ENCODE data around the gene PFKFB1.
A peak's percentile ranks its signal among the peaks of the same experiment; 100 is the strongest.

Gene PFKFB1

DNA sequence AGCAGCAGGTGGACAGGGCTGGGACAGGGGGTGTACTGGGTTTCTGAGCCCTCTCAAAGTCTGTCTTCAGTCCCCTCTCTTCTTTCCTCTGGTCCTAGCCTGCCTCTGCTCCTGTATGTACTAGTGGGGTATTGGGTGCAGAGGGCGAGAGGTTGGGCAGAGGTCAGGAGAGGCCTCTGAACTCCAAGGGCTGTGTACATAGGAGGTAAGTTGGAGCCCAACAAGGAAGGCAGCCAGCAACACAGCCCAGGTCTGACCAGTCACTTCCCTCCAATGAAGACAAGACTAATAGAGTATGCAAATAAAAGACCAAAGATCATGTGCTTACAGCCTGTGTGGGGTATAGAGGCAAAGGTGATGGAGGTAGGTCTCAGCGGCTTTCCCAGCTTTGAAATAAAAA lies at the start of gene PFKFB1:
Gene PFKFB1 (minus strand): TSS at position 90 of the 400 bp plus-strand sequence. CDS start 181 bp downstream, outside the sequence.
- DNase-seq (ENCODE audit: low spot score): no peak

DNA sequence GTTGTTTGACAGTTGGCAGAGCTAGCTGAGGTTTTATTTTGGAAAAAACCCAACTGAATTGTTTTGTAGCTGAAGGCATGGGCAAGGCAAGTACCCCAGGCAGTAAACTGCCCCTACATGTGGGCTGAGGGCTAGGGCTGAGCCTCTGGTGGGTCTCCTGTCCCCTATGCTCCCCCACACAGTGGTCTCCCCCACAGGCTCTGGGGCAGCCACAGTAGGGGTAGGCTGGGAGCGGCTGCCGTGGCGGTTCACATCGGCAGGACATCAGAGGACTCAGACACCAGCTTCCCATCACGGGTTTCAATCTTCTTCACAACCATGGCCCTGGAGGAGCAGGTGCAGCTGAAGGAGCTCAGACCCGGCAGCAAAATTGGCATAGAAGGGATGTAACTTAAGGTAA lies 47.5 kb upstream of the PFKFB1 start:
- no peak for DNase-seq (ENCODE audit: low spot score)

DNA sequence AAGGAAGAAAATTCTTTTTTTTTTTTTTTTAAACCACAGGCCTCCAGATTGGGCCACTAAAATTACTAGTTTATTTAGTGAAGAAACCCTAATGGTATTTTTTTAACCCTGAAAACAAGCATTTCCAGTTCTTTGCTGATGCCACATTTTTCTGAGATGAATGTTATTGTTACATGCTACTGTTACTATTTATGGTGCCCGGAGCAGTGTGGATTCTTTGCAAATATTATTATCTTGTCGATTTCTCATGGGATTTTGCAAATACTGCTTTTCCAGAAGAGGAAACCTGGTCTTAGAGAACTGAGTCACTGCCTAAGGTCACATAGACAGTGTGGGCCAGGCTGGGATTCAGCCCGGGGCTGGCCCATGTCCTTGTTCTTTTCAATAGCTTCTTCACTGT lies 45.5 kb upstream of the PFKFB1 start:
- no peak for DNase-seq (ENCODE audit: low spot score)

DNA sequence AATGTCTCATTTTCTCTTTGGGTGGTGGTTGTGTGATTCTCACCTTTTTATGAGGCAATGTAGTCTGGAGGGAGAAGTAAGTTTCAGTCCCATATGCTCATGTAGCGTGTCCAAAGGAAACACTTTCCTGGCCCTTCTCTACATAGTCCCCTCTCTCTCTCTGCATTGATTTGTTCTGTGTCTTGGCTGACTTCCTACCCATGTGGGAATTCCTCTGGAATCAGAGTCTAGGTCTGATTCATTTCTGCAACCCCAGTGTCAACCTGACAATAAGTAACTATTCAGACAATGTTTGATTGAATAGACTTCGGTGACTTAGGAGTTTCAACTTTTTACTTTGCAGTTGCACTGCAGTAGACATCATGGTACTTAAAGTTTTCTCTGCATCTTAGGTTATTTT lies 39.4 kb upstream of the PFKFB1 start:
- DNase-seq (ENCODE audit: low spot score): peak; percentile 85

DNA sequence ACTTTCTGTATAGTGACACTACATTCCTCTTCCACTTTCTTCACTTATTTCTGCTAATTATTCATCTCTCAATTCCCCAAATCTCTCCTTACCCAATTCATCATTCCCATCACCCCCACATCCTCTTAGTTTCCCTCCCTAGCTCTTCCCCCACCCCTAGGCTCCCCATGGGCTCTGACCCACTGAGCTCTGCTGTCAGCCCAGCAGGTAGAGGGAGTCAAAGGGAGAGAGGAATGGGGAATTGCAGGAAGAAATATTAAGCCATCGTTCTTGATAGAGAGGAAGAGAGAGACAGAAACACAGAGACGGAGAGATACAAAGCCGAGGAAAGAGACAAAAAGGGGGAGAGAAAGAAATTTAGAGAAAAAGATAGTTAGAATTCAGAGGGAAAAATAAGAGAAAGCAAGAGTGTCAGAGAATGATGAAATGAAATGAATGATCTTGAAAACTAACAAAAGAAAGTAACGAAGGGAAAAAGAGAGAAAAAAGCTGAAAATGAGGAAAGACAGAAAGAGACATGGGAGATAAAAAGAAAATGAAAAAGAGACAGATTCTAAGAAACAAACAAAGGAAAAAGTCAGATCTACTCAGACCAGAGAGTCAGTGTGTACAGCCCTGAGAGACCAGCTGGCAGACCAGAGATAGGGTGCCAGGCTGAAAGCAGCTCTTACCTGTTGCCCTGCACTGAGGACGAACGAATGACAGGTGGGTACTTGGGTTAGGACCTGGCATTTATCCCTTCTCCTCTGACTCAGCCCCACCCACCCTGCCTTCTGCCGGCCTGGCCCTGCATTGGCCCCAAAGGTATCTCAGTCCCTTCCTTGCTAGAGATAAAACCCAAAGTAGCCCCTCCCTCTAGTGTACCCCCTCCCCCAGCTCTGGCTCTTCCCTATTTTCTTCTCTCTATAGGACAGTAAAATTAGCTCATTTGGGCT lies 36.5 kb upstream of the PFKFB1 start, which contains the start of gene ALAS2:
Gene ALAS2 (minus strand): TSS at position 707 of the 935 bp plus-strand sequence. CDS start 4,977 bp downstream, outside the sequence.
- DNase-seq (ENCODE audit: low spot score): no peak

DNA sequence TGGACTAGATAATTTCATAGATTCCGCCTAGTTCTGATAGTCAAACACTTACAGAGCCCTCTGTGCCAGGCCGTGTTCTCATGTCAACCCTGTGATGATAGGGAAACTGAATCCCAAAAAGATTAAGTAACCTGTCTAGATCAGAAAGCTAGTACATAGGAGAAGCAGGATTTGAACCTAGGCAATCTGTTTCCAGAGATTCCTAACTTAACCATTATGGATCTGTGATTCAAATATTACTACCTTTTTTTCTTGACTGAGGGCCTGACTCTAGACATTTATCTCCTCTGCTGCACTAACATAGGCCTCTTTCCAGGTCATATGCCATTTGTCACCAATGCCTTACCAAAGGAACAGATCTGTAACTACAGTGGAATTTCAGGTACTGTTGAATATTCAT lies 35.3 kb upstream of the PFKFB1 start:
- peak; percentile 16 for DNase-seq (ENCODE audit: low spot score)

DNA sequence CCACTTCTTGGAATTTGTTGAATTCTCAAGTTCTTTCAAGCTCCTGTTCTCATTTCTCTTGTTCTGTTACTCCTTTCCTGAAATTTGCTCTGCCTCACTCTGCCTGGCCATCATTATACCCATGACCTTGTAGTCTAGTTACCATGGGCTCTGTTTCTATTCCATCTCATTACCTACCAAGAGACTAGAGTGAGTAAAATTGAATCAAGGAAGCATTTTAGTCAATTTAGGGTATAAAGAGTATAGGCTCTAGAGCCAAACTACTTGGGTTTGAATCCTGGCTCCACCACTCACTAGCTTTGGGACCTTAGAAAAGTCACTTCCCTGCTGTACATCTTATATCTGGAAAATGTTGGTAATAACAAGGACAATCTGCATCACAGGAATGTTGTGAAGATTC lies 34.6 kb upstream of the PFKFB1 start:
- no peak for DNase-seq (ENCODE audit: low spot score)

DNA sequence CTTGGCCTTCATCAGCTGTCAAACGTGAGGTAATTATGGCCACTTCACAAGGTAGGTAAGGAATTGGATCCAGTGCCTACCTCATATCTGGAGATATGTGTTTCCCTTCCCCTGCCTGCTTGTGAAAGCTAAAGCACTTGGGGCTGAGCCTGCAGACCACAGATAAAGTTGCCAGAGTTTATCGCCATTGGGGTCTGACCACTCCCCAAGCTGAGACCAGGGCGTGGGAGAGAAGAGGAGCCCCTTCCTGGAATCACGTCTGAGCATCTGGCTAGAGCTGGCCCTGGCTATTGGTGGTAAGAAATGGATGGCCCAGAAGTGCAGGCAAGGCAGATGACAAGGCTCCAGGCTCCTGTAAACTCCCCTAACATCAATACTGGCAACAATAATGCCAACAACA lies 34.1 kb upstream of the PFKFB1 start:
- no peak for DNase-seq (ENCODE audit: low spot score)

DNA sequence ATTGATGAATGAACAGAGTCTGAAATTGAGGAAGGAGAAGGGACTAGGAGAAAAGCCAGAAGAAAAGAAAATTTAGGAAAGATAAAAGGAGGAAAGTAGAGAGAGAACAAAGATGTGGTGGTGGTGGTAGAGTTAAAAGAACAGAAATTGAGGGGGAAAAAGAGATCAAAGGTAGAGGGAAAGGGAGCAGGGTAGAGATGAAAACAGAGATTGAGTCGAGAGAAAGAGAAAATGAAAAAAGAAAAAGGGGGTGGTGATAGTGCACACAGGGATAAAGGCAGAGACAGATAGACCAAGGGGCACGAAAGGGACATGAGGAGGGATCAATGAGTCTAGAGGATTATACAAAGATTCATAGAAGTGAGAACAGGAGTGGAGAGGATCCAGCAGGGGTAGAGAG lies 32.9 kb upstream of the PFKFB1 start:
- DNase-seq (ENCODE audit: low spot score): no peak

DNA sequence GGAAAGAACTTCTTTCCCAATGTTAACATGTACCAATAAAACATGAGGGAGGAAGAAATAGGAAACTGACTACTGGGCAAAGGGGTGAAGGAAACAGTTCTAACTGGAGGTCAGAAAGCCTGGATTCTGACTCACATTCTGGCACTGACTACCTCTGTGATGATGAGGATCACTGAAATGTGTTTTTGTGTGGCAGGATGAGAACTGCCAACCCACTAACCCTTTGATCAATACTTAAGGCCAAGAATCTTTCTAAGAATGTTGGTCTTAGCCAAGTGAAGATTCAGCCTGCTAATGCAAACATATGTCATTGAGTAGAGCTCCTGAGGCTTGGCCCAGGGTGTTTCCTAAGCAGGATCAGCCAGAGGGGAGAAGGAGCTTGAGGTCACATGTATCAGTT lies 32.2 kb upstream of the PFKFB1 start:
- peak; percentile 49 for DNase-seq (ENCODE audit: low spot score)

DNA sequence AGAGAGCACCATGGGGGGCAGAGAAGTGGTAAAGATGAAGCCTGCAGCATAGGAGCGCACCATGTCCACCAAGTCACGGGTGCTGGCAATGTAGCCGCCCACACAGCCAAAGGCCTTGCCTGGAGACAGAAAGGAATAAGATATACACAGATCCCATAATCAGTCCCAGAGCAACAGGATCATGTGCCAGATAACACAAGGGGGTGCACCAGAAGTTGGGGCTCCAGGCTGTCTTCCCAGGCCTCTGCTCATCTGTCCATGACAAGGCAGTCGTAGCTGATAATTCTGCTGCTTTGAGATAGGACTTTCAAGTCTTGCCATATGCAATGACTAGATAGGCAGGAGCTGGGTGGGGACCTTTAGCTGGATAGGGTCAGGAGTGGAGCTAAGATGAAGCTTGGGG lies 20.9 kb upstream of the PFKFB1 start:
- DNase-seq (ENCODE audit: low spot score): no peak

DNA sequence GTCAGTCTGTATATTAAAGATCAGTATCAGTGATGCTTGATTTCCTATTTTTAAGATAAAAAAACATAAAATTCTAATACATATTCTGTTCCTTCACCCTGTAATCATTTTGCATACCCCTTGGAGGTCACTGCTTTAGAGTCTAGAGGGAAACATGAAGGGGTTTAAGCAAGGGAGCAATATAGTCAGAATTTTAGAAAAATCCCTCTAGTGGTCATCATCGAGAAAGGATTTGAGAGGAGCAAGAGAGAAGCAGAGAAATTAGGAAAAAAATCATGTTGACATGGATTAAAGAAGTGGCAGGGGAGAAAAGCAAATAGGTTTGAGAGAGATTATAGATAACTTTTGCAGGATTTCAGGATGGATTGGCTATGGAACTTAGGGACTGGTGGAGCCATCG lies 17.3 kb upstream of the PFKFB1 start:
- DNase-seq (ENCODE audit: low spot score): no peak

DNA sequence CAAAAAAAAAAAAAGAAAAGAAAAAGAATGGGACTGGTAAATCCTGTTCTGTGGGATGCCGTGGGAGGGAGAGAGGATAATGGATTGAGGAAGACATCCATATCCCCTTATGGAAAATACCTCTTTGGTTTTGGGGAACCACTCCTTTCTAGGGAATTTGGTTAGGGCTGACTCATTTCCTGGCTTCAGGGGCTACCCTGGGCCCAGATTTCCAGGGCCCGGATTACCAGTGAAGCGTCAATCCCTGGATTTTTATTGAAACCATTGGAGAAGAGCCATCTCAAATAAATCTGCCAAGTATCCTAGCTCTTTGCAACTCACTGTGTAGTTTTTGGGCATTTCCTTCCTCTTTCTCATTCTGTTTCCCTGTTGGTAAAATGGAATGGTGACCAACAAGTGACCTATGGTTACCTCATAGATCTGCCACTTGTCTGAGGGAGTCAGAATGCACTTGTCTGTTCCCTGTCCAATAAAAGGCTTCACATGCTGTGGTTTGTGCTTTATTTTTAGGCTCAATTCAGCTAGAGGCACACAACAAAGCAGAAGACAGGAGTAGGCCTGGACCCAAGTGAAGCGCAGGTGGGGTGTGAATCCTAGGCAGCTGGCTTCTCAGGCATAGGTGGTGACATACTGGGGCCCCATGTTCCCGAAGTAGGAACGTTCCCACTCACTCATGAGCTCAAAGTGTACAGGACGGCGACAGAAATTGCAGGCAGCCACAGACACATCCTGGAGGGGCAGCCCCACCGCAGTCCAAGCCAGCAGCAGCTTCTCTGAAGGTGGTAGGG lies 14.8 kb upstream of the PFKFB1 start:
- peak; percentile 38 for DNase-seq (ENCODE audit: low spot score)

DNA sequence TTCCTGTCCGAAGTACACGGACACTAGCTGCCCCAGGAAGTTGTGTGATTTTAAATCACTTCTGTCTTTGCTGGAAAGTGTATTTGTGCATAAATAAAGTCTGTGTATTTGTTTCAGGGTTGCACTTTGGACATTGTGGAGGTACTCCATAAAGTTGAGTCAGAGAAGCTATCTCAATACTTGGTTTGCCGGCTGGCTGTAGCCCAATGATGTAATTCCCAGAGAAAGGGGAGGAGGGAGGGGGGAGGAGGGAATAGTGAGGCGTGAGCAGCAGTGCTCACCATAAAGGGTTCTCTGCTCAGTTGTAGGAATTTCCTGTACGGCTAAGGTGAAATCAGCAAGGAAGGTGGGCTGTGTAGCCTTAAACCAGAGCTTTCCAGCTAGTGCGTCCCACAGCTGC lies 13.7 kb upstream of the PFKFB1 start:
- peak; percentile 56 for DNase-seq (ENCODE audit: low spot score)

DNA sequence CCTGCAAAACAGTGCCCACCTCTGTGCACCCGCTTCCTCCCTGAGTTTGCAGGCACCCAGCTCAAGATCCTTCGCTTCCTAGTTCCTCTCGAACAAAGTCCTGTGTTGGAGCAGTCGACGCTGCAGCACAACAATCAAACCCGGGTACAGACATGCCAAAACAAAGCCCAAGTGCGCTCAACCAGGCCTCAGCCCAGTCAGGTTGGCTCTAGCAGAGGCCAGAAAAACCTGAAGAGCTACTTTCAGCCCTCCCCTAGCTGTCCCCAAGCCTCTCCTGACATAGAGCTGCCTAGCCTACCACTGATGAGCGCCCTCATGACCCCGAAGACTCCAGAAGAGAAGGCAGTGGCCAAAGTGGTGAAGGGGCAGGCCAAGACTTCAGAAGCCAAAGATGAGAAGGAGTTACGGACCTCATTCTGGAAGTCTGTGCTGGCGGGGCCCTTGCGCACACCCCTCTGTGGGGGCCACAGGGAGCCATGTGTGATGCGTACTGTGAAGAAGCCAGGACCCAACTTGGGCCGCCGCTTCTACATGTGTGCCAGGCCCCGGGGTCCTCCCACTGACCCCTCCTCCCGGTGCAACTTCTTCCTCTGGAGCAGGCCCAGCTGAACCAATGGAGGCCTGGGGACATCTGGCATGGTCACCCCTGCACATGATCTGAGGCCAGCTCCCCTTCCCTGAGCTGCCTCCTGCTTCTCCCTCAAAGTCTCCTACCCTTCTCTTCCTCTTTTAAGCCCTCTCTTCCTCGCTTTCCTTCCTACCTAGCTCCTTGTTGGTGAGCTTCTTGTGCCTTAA lies 13.0 kb upstream of the PFKFB1 start:
- no peak for DNase-seq (ENCODE audit: low spot score)

DNA sequence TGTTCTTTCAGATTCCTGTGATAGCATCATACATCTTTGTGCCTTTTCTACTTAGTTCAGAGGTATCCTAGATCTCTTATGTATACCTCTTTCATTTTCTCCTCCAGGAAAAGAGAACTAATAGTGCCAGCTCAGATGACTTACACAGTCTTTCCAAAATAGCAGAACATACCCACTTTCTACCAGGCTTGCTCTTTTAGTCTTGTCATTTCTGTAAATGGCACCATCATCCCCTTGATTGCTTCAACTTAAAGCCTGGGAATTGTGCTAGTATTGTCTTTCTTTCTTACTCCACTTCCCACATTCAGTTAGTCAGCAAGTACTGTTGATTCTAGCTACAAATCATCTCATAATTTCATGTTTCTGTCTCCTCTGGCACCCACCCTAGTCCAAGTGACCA lies 11.3 kb upstream of the PFKFB1 start:
- DNase-seq (ENCODE audit: low spot score): no peak

DNA sequence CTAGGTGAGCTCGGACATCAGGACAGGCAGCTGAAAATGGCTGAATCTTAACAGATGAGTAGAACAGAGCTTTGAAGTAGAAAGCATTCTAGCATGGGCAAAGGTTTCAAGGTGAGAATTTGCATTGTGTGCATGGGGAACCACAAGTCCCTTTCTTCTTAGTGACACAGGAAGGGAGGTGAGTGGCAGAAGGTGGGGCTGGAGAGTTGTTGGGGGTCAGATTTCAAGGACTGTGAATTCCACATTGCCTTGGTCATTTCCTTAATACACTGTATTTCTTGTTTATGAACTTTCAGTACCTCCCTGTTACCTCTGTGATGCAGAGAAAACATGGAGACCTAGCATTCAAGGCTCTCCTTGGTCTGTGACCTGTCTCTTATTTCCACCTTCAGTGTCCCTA lies 10.2 kb upstream of the PFKFB1 start:
- DNase-seq (ENCODE audit: low spot score): no peak

DNA sequence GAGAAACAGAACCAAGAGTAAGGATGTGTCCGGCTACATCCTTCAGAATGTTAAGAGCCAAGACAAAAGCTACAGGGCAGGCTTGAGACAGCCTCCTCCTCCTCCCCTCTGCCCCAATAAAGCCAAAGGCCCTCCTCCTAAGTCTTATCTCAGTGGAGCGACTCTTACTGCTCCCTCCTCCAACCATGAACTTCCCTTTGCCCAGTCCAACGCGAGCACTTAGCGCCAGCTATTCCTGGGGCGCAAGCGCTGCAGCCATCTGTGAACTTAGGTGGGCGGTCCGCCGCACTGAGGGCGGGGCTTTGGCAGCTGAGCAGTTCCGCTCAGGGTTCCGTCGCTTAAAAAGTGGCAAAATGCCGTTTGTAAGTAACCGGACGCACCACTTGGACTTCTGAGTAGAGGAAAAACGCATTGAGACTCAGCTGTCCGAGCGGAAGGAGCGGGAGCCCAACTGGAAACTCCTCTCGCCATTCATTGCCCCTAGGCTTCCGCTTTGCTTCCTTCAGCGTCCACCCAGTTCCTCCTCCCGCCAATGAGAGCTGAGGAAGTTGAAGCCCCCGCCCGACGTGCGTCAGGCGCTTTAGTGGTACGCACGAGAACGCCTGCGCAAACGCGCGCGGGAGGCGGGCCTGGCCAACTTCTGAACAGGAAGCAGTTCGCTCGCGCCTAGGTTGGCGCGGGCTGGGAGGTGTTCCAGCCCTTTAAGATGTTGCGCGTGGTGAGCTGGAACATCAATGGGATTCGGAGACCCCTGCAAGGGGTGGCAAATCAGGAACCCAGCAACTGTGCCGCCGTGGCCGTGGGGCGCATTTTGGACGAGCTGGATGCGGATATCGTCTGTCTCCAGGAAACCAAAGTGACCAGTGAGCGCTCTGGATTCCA lies 6.0 kb upstream of the PFKFB1 start, which contains the start of gene APEX2:
Gene APEX2 (plus strand): TSS at position 647 of the 882 bp plus-strand sequence. CDS start 60 bp downstream, at position 707.
- peak; percentile 93 for DNase-seq (ENCODE audit: low spot score)

DNA sequence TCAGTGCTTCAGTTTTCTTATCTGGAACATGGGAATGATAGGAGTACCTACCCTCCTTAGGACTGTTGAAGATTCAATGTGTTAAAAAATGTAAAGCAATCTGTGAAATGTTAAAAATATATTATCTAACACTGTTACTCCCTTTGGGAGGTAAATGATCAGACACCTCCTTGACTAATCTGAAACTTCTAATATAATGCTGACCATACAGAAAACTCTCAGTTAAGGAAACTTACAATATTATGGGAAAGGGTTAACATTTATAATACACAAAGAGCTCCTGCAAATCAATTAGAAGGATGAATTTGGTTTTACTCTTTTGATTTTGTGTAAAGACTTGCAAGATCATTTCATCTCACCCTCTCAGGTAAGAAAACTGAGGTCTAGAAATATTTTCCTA lies 1.6 kb upstream of the PFKFB1 start:
- DNase-seq (ENCODE audit: low spot score): no peak

DNA sequence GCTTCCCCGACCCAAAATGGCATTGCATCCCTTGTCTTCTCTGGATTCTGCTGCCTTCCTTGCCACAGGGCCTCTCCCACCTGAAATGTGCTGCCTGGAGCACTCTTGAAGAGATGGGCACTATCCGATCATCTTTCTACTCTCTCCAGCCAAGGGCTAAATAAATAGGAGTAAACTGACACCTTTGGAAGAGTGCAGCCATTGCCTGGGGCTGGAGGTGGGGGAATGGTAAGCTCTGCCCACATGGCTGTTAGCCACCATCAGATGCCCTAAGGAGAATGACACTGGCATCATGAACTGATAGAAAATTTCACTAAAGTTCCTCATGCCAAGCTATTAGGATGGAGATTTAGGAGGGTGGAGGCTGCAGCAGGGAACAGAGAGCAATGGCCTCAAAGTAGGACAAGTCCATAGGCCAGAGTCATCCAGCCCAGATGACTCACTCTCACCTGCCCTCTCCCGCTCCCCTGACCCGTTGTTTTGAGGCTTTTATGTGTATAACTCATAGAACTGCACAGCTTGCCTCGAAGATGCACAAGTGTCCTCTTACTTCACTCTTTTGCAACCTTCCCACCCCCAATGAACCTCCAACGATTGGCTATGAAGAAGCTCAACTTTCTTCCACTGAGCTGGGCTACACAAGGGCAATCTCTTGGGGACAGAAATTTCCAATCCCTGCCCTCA lies 822 bp upstream of the PFKFB1 start:
- DNase-seq (ENCODE audit: low spot score): no peak

All from kidney tubule cell (primary cell).